Measurements from ENCODE around the gene ECT2L.

The ECT2L gene

DNA sequence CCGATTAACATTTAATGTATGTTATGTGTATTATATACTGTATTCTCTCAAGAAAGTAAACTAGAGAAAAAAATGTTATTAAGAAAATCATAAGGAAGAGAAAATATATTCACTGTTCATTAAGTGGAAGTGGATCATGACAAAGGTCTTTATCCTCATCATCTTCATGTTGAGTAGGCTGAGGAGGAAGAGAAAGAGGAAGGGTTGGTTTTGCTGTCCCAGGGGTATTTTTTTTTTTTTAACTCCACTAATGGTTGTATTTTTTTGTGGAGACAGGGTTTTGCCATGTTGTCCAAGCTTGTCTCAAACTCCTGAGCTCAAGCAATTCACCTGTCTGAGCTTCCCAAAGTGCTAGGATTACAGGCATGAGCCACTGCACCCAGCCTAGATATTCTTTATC is 11.0 kb downstream of the ECT2L start:
- DNase-seq: no peak

DNA sequence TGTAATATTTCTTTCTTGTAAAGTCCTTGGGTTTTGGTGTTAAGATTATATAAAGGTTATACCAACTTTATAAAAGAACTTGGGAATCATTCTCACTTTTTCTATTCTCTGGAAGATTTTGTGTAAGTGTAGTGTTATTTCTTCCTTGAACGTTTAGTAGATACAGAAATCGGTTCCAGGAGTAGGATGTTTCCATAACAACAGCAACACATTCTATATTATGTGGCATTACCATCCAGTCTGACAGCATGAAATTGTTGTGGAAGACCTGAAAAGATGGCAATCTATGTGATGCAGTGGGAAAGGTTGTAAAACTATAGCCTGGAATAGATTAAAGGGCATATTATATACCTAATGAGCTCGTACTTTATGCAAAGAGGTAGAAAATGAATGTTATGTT is 13.8 kb downstream of the ECT2L start:
- DNase-seq: no peak

DNA sequence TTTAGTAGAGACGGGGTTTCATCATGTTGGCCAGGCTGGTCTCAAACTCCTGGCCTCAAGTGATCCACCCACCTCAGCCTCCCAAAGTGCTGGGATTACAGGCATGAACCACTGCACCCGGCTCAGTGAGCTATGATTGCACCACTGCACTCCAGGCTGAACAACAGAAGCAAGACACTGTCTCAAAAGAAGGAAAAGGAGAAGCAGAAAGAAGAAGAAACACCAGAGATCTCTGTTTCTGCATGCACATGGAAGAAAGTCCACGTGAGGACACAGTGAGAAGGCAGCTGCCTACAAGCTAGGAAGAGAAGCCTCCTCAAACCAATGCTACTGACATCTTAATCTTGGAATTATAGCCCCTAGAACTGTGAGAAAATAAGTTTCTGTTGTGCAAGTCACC is 16.0 kb downstream of the ECT2L start:
- no peak for DNase-seq

DNA sequence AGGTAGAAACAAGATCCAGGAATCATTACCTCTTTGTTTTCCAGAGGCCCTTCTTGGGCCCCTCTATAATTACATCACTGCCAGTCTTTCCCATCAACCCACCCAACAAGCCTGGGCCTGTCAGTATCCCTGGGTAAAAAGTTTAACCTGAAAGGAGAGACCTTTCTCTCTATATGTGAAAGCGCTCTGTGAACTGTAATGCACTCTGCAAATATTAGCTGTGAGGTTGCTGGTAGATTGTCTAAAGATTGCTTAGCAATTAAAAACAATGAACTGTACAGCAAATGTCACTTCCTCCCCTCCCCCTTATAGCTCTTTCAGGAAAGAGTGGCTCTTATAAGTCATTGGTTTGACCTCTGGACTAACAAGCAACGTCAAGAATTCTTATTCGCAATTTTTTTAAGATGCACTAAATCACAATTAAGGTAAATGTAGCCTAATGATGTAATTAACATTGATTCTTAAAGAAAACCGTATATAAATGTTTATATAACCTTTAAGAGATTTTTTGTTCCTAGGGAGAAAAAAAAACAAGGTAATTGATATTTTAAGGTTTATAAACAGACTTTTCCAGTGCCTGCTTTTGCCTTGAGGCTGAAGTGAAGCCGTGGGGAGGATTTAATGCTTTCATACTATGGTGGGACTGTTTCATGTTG is 18.4 kb downstream of the ECT2L start:
- no peak for DNase-seq

DNA sequence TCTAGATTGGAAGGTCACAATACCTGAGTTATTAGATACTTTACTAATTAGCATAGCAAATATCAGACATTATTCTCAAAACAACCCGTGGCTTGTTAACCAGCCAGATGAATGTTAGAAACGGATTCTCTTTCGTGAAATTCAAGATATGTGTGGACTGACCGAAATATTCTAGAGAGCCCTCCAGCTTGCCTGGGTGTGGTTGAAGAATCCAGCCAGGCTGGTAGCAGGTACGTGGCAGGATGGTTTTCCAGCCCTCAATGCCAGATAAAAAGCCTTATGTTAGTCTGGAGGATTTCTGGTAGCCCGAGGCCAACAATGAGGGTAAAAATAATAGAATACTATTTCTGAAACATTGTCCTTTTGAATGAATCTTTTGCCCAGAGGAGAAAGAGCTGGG is 19.3 kb downstream of the ECT2L start:
- no peak for DNase-seq

DNA sequence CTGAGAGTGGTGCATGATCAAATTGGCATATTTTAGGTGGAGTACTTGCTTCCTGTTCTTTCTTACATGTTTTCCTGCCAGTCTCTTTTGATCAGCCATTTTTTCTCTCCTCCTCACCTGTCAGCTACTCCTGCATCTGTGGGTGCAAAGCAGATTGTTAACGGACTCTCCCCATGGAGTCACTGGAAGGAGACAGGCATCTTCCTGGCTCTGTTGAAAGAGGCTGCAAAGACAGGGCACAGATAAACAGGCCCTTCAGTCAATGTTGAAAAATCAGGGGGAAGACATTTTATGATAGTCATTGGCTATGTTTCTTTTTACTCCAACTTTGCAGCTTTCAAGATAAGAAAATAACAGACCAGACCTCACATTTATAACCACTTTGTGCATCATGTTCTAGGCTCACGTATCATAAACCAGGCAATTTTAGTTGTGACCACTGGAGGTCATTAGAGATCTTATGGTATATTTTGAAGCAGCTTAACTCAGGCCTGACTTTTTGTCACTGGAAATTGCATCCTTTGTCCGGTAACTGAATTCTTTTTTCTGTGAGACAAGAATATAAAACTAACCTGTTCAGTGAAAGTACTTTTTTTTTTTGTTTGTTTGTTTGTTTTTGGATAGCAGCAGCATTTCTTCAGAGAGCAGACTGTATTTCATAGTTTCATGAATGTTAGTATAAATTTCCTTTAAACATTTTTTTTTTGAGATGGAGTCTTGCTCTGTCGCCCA is 20.1 kb downstream of the ECT2L start:
- DNase-seq: peak; percentile 33

DNA sequence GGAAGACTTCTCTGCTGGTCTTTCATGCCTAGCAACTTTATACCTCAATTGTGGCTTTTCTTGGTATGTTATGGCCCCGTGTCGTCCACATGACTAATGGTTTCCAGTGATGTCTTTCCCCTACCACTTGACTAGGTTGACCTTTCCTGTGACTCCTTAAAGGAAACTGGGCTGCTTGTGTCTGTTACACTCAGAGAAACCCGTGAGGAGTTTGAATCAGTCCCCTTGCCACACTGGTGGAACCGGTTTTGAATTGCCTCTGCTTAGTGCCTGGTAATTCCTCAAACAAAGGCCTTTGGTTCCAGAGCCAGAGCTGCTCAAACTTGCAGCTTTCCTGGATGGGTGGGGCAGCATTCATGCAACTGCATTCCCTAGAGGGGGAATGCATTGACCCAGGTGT is 21.9 kb downstream of the ECT2L start:
- DNase-seq: no peak

DNA sequence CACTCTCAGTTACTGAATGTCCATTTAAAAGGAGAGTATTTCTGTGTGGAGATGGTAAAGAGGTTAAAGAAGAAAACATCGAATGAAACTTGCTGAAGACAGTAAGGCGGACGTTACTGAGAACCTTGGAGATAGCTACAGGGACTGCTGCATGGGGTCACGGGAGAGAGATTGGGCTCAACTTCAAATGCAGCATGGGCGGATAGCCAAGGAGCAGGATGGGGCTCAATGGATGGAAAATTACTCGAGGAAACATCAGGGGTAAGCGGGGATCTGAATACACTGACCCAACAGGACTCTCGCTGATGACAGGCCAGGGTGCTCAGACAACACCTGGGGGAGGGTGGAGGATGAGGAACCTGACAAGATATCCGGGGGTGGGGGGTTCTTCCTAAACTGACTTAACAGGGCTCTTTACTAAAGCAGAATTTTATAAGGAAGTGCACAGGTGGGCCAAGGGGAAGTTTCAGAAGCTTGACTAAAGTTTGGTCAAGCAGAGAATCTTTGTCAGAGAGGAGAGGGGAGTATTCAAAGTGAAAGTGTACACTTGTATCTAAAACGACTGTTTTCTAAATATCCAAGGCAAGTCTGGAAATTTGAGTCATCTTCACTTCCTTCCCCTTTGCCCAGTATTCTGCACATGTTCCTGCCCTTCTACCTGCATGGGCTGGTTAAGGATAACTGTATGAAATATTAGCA is 22.8 kb downstream of the ECT2L start:
- DNase-seq: no peak

DNA sequence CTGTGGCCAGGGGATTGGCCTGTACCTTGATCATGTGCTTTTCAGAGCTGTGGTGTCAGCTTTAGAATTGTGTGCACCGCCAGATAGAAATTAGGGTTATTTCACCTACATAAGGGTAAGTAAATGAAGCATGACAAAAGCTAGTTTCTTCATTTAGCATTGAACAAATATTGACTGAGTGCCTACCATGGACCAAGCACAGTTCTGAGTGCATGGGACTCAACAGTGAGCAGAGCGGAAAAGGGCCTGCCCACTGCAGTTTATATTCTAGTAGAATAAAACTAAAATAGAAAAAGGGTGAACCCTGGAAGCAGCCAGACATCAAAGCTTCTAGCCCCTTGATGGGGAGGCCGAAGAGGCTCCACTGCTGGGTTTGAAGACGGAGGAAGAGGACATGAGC is 25.6 kb downstream of the ECT2L start:
- no peak for DNase-seq

DNA sequence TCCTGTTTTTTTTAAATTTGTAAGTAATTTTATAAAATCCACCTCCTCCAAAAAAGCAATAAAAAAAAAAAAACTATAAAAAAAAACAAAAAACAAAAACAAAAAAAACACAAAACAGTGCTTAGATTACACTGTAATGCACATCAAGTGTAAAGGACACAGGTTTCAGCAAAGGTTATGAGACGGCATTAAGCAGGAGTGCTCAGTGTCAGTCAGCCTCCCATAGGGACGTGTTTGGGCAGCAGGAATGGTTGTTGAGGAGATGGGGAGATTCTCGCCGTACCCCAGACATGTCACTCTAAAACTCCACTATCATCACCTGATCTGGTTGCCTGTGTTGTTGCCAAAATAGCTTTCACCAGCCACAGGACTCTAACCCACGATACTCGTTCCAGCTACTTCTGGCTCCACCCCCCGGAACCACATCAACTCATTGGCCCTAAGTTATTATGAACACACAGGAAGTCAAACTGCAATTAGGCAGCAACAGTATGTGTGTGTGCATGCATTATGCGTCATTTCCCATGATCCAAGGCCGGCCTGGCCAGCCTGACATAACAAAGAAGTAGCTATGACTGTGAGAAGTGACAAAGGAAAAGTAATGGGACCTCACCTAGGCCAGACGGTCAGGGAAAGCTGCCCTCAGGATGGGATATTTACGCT is 28.7 kb downstream of the ECT2L start:
- DNase-seq: no peak

DNA sequence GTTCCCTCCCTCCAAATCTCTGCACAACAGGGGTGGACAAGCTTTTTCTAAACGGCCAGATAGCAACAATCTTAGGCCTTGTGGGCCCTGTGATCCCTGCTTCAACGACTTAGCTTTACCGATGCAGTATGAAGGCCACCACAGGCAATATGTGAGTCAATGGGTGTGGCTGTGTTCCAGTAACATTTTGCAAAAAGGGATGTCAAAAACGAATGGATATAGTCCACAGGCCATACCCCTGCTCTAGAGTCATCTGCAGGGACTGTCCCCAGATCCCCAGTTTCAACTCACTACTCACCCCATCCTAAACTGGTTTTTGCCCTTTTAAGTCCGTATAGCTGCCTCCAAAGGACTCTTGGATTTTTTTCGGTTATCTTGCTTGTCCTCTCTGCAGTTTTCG is 34.4 kb downstream of the ECT2L start:
- DNase-seq: no peak

DNA sequence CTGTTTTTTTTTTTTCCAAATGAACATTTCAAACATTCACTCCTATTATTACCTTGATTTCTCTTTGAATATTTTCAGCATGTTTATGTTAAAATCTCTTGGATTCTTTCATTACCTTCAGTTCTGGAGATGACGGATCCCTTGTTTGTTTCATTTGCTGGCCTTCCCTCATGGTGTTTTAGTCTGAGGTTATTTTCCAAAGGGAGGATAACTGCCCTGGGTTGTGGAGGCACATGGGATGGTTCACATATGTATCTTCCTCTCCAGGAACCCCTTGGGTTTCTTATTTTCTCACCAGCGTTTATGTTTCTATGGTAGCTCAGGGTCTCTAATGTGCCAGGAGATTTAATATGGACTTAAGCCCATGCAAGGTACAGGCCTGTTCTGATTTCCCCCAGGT is 36.3 kb downstream of the ECT2L start:
- no peak for DNase-seq

DNA sequence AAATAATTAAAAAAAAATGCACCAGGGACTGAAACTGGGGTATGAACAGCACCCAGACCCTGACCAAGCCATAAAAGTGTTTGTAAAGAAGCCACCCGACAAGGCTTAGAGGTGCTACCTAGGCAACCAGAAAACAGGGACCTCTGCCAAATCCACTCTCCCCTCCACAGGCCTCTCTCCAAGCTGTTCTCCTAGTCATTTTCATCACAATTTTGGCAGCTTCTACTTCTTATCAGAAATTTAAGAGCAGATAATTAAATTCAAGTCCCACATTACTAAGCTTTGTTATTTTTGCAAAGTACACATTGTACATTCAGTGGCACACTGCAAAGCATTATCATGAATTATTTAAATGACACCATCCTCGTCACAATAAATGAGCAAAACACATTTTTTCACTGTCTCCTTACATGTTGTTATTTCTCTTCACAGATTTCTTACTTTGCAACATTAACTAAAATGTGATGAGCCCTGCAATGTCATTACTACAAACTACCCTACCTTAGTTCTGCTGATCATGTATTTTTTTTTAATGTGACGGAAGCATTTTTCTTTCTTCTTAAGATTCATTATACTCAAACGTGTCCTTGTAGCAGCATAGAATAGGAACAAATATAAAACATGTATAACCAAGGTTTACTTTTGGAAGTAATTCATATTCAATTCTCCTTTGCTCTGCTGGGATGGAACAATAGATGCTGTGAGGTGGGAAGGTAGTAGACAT is 38.1 kb downstream of the ECT2L start:
- no peak for DNase-seq

DNA sequence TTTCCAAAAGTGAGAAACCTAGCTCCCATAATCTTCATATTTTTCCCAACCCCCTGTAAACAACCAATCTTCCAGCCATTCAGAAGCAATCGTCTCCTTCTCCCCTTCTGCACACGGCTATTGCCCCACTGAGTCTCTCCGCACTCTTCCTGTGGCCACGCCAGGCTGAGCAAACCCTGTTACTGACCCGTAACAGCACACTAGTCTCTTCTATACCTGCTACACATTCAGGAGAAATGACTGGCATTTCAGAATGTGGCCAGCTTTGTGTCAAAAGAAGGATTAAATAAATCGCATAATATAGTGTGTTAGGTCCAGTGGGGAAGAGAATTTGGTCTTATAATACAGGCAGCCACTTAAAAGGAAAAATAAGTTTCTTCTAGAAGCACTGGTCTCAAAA is 41.4 kb downstream of the ECT2L start:
- no peak for DNase-seq

DNA sequence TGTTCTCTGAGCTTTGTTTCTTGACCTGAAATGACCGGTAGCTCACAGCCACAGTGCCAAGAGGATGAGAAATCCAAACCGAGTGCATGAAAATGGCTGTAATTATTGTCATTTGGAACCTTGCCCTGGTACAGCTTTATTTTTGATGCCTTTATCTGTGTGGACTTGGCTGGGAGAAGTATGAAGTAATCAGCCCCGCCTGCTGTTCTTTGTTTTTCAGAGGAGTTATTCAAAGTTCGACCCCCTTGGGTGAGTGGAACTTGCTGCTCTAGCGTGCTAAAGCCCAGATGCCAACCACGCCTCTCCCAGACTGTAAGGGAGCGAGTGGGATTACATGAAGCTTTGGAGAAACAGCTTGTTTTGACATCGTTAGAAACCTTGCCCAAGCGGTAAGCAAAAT is 48.3 kb downstream of the ECT2L start:
- peak; percentile 47 for DNase-seq

DNA sequence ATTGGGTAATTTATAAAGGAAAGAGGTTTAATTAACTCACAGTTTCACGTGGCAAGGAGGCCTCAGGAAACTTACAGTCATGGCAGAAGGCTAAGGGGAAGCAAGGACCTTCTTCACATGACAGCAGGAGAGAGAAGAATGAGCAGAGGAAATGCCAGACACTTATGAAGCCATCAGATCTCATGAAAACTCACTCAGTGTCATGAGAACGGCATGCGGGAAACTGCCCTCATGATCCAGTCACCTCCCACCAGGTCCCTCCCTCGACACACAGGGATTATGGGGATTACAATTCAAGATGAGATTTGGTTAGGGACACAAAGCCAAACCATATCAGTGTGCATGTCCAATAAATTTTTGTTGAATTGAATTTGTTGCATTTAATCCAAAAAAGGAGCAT is 52.0 kb downstream of the ECT2L start:
- no peak for DNase-seq

DNA sequence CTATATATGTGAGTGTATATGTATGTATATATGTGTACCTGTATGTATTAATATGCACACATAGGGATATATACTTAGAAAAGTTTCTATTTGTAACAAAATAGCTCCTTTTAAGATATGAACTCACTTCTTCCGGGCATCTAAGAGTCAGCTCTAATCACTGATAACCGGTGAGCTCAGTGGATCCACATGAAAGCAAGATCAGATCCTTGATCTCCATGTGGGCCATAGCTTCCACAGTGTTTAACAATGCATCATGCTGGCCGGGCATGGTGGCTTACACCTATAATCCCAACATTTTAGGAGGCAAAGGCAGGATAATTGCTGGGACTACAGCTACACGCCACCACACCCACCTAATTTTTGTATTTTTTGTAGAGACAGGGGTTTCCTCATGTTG is 52.6 kb downstream of the ECT2L start:
- DNase-seq: no peak

DNA sequence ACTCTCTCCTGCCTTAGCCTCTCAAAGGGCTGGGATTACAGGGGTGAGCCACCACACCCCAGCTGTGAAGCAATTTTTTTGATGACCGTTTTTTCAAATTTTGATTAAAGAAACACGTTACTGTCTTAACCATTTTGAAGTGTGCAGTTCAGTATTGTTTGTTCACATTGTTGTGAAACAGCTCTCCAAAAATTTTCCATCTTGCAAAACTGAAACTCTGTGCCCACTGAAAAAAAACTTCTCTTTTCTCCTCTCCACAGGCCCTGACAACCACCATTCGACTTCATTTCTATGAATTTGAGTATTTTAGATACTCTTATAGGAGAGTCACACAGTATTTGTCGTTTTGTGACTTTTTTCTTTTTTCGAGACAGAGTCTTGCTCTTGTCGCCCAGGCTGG is 53.9 kb downstream of the ECT2L start:
- DNase-seq: no peak

DNA sequence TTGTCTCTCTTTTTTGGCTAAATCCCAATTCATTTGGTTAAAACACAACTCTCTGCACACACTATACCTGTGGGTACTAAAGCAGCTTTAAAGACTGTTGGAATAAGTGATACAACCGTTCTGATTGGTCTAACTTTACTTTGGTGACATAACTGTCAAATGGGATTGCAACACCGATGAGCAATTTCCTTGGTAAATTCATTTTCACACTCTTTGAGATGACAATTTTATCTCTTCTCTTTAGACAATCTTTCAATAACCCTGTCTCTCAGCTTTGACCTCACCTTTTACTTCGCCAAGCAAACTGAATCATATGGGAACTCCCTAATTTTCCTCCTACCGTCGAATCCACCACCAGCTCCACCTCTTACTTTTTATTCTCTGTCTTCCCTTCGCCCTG is 60.8 kb downstream of the ECT2L start:
- no peak for DNase-seq

DNA sequence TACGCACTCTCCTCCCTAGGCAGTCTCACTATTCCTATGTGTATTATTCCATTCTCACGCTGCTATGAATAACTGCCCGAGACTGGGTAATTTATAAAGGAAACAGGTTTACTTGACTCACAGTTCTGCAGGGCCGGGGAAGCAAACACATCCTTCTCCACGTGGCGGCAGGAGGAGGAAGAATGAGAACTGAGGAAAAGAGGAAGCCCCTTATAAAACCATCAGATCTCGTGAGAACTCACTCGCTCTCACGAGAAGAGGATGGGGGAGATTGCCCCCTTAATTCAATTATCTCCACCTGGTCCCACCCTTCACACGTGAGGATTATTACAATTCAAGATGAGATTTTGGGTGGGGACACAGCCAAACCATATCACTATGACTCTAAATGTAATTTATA is 61.9 kb downstream of the ECT2L start:
- DNase-seq: no peak

DNA sequence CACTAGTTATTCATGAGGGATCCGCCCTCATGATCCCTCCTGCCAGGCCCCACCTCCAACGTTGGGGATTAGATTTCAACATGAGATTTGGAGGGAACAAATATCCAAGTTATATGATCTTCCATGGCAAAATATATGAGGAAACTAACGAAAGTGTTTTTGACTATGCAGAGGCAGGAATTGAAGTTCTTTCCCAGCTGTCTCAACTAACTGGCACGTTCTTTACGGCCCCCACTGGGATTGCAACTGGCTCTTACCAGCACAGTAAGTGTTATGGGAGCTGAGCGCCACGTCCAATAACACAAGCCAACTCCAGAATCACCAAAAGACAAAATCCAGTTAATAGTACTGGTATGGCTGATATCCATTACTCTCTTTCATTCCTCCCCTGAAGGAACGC is 66.6 kb downstream of the ECT2L start:
- DNase-seq: no peak

DNA sequence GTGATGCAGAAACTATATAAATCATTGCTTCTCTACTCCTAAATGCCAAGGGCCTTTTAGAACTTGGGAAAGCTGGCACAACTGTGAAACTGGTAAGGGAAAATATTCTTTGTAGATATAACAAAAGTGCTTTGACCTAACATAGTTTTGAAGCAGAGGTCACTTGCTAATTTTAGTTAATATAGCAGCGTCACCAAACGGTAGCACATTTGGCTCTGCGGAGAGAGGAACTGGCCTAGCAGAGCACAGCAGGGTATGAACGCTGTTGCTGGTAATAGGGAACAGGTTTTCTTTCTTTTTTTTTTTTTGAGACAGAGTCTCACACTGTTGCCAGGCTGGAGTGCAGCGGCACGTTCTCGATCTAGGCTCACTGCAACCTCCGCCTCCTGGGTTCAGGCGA is 67.4 kb downstream of the ECT2L start:
- no peak for DNase-seq

DNA sequence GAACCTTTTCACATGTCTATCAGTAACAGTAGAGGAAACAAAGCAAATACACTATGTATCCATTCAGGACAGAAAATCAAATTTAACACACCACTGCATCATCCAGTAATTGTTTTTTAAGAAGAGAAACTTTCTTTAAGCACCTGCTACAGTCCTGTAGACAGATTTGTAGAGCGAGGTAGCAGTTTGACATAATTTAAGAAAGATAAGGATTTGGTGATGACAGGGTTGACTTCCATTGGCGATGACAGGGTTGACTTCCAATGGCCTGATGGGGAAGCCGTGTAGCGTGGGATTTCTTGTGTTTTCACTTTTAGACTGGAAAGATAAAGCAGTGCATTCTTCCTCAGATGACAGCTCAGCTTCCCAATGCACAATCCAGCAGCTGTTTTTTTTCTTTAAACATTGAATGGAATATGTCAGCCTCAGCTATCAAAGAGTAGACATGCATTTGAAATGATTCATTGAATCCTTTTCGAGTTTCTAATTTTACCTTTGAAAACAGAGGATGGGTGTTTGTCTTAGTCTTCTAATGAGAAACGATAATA is 68.5 kb downstream of the ECT2L start:
- DNase-seq: no peak

All from NCI-H2227 treated with DMSO at 0.1 percent for 48 hours (cell line).